Subcutaneous adipose tissue (tissue), 4 donors: Measurements from ENCODE around the gene FAM216B. TPM values are rescaled to one million over a fixed set of nuclear protein-coding genes. Genes with fewer than 3 reads are reported as not detected.

Experiments used
- CTCF ChIP-seq: fragments of 450-650 bp; IDR thresholded peaks from one replicate; pipeline ENCODE4 v1.5.1; 2016; ENCODE audit warnings: low read depth, mild to moderate bottlenecking, control low read depth, antibody characterized with exemption, moderate library complexity
- total RNA-seq, 4 donors: library from RNA; depleted of rRNA; stranded (reverse); fragments of >200 nt; gene quantifications; one replicate each; pipeline ENCODE4 v1.1.0, GENCODE V29; 2016

FAM216B gene
- not detected for total RNA-seq

GRCh38 chr13:42781352-42781751, at the start of gene FAM216B:
FAM216B (plus strand) TSS chr13:42781584; CDS start chr13:42784068, 2,484 bp downstream.
- no peak for TF ChIP-seq CTCF

GRCh38 chr13:42732073-42732472, 49.3 kb upstream of the FAM216B start:
- TF ChIP-seq CTCF = no peak

- no peak for TF ChIP-seq CTCF
These were observed 48.3 kb upstream of the FAM216B start for GRCh38 chr13:42733046-42733445.

- TF ChIP-seq CTCF = no peak
These were observed 46.4 kb upstream of the FAM216B start for GRCh38 chr13:42735010-42735409.

GRCh38 chr13:42740753-42741152, 40.6 kb upstream of the FAM216B start:
- no peak for TF ChIP-seq CTCF

GRCh38 chr13:42741914-42742313, 39.5 kb upstream of the FAM216B start:
- no peak for TF ChIP-seq CTCF

GRCh38 chr13:42745655-42746054, 35.7 kb upstream of the FAM216B start:
- TF ChIP-seq CTCF = no peak
